Nucleus accumbens (tissue), 56 donors: ENCODE results near the gene MARK3.

Experiments
- DNase-seq, 56 donors: peaks; one replicate each; lab custom pipeline; 2025; lab: John Stamatoyannopoulos, UW

Gene MARK3

DNA sequence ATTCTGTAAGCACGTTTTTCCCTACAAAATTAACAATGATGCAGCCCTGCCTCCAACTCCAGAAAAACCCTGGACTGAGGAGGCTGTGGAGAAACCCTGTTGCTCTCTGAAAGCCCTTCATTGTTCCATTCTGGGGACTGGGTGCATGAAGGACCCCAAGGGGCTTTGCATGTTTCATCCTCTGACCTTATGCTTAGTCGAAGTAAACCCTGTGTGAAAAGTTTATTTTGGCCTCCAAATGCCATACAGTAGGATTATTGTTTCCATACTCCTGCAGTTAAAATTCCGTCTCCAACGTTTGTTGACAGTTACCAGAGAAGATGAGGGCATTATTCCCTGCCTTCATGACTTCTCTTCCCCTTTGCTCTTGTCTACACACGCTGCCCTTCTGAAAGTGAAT, 91.4 kb downstream of the MARK3 start:
- DNase-seq, result no peak

DNA sequence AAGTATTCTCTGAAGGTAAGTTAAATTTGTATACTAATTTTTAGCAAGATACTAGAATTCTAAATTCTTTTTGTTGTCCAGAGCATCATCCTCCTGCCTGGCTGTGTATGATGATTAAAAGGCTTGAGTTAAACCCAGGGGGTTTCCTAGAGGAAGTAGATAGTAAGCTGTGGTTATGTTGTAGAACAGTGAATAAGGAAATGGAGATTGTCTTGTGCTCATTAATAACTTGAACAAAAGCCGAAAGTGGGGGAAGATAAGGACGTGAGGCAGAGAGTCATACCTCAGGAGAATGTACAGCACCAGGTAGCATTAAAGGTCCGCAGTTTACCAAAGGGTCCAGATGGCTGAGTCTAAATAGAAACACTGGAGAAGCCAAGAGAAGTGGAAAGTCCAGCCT, 95.4 kb downstream of the MARK3 start:
- DNase-seq, result no peak

DNA sequence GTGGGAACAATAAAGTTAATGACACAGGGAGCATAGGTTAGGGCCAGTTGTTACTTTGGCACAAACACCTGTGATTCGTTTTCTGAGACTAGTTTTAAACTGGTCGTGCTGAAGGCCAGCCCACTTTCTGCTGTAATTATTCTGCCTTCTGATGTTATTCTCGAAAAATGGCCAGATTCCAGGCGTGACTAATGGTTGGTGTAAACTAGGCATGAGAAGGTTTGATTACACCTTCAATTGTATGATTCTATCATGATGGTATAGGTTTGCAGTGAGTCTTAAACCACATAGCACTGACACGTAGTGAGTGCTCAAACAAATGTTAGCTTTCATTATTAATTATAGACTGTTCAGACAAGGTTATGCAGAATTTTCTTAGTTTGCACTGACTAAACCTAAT, 98.4 kb downstream of the MARK3 start:
- DNase-seq, result no peak

DNA sequence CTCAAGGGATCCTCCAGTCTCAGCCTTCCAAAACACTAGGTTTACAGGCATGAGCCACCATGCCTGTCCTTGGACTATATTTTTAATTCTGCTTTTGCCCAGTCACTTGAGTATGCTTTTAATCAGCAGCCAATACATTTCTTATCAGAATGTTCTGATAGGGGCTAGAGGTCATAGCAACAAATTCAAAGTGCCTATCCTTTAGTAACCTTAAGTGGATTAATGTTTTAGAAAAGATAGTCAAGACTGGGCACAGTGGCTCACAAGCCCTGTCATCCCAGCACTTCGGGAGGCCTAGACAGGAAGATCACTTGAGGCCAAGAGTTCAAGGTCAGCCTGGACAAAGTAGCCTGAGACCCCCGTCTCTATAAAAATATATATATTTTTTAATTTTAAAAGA, 100.3 kb downstream of the MARK3 start:
- no peak for DNase-seq

DNA sequence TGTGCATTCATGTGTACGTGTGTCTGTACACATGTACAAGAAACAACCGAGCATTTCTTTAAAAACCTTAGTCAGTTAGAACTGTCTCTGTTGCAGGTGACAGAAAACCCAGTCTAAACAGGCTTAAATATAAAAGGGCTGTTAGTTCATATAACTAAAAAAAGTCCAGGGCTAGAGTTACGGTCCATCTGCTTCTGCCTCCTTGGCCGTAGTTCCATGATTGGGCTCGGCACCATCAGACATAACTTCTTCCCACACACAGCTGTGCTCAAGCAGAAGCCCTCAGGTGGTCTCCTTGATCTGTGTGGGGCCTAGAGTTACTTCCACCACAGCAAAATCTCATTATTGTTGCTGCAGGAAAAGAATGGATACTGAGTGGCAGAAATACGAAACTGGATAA, 102.9 kb downstream of the MARK3 start:
- DNase-seq, result no peak

DNA sequence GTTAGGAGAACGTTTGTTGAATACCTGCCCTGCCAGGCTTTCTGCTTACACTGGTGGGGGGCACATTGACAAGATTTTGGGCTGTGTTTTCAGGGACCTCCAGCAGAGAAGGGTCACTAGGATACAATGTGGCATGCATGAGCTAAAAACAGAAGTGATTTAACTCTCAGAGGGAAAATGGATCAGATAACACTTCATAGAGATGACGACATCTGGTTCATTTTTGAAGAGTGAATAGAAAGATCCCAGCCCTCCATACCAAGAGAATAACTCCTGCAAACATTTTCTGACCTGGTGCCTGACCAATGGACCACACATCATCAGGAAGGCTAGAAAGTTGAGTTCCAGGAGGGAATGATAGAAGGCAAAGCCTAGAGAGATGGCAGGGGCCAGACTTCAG, 103.7 kb downstream of the MARK3 start:
- DNase-seq, result no peak

DNA sequence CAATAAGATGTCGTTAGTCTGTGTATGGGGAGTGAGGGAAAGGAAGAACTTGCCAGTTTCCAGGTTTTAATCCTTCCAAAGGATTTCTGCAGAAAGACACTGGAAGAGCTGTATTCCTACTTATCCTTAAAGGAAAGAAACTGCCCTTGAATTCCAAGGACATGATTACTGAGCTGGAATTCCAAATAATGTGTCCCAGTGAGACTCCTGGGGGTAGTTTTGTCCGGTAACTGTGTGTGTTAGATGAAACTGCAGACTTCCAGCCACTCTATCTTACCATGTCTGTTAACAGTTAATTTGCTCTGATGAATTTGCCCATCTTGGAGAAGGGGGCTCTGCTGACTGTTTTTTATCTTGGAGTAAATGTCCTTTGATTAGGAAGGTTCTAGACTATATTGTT, 104.4 kb downstream of the MARK3 start:
- DNase-seq, result no peak

DNA sequence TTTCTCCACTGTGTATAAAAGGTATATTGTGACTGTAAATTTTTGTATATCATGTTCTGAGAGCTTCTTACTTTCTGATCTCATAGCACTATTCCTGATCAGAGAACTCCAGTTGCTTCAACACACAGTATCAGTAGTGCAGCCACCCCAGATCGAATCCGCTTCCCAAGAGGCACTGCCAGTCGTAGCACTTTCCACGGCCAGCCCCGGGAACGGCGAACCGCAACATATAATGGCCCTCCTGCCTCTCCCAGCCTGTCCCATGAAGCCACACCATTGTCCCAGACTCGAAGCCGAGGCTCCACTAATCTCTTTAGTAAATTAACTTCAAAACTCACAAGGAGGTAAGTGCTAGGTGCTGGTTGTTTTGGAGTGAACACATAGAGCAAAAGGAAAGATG, 106.5 kb downstream of the MARK3 start:
- DNase-seq, result no peak

DNA sequence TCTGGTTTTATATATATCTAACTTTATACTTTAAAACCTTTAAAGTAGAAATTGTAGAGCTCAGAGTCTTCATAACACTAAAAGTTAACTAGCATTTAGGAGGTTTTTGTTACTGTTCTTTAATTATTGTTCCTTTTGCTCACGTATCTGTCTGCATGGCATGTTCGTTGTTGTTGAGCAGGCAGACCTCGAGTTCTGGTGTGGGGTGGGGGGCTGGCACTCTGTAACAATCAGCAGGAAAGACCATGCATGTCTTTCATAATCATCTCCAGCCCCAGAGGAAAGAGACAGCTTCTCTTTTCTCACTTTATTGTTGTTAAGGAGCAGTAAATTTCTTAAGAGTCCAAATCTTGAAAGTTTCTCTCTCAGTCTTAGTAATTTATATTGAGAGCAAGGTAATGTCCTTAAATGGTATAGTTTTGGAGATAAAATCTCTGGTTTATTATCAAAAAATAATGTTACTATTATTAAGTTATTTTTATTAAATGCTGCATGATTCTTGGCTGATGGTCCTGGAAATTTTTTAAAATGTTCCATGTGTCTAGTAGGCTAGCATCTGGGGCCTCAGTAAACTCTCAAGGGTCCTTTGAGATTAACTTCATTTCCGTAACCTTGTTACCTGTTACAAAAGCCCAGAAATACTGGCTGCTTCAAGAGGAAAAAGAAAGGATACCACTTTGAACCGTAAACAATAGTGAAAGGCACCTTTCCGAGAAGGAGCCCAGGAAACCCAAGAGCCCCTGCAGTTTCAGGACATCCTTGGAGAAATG, 107.1 kb downstream of the MARK3 start:
- no peak for DNase-seq

DNA sequence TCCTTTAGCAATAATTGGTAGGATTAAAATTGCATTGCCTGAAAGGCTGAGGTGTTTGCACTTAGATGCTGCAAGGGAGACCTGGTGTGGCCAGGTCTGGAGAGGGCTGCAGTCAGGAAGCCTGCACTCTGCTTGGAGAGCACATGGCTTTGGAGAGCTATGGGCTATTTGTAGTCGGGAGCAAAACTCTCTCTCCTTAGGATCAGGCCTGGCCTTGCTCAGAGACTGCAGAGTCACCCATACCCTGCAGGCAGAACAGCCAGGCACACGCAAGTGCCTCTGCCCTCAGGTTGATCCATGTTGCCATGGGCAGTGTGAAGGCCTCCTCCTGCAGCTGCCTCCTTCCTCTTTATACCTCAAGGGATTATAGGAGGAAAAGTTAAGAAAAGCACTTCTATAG, 110.6 kb downstream of the MARK3 start:
- no peak for DNase-seq

DNA sequence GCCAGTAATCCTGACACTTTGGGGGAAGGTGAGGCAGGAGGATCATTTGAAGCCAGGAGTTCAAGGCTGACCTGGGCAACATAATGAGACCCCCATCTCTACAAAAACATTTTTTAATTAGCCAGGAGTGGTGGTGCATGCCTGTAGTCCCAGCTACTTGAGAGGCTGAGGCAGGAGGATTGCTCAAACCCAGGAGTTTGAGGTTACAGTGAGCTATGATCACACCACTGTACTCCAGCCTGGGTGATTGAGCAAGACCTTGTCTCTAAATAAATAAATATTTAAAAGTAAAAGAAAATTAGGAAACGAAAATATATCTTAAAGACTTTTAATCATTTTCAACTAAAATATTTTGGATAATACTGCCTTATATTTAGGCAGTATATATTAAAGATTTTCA, 111.6 kb downstream of the MARK3 start:
- DNase-seq, result no peak

DNA sequence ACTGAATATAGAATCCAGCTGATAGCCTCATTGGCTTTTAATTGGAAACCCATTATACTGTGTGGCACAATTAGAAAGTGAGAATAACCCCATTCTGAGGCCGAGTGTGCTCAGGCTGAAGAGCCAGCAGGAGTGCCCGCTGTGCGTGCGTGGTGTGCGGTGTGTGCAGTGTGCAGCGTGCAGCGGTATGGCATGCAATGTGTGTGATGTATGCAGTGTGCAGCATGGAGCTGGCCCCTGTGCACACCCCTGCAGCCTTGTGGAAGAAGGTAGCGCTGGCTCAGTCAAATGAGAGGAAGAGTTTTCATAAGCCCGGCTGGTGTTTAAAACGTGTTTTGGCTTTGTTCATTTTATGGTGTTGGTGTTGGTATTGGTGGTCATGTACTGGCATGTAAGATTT, 114.5 kb downstream of the MARK3 start:
- no peak for DNase-seq

DNA sequence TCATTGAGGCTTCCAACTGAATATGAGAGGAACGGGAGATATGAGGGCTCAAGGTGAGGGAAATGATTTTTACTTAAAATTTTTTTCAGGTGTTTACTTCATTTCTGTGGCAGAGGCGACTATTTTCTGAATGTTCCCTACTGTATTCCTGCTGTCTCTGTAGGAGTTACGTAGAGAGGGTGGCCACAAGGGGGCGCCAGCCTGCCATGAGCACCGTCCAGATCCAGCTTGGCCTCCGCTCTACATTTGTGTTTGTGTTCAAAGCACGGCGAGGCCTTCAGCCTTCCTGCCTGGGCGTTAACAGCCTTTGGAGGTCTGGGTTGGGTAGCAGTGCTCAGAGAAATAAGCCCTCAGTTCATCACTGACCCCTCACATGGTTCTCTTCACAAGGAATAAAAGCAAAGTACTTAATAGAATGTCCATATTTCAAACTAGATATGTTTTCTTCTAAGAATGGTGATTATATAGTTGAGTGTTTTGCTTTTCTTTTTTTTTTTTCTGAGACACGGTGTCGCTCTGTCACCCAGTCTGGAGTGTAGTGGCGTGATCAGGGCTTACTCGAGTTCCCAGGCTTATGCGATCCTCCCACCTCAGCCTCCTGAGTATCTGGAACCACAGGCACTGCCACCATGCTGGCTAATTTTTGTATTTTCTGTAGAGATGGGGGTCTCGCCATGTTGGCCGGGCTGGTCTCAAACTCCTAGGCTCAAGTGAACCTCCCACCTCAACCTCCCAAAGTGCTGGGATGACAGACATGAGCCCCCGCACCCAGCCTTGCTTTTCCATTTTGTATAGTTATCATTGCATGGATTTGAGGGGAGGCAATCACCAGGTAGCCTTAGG, 115.2 kb downstream of the MARK3 start:
- DNase-seq, result peak in 54 of 56 donors; percentile 22 to 97 (median 82)

DNA sequence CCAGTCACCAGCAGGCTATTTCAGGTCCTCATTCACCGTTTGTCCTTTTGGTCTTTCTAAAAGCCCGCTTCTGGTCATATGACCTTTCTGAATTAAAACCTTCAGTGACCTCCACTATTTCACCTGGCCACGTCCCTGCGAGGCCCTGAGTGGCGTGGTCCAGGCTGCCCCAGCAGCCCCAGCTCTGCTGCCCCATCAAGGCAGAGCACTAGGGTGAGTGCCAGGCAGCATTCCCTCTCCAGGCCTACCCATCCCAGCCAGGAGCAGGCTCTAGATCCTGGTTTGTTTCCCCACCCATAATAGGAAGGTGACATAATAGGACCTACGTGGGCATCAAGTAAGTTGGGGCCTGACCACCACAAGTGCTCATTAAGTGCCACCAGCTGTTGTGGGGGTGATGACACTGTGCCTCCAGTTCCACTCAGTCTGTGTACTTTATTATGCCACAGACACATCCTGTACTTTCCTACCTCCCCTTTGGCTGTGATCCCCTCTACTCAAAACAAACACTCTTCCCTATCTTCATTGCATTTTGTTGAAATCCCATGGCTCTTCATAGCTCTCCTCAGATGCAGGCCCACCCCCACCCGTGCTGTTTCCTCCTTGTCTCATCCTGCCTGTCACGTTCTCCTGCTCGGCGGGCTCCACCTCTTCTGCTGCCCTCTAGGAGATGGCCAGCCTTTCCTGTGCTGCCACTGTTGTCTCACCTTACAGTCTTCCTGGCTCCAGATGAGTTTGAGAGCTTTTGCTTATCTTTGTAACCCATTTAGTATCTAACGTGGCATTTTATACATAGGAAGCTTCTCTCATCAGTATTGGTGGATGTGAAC, 116.0 kb downstream of the MARK3 start:
- no peak for DNase-seq

DNA sequence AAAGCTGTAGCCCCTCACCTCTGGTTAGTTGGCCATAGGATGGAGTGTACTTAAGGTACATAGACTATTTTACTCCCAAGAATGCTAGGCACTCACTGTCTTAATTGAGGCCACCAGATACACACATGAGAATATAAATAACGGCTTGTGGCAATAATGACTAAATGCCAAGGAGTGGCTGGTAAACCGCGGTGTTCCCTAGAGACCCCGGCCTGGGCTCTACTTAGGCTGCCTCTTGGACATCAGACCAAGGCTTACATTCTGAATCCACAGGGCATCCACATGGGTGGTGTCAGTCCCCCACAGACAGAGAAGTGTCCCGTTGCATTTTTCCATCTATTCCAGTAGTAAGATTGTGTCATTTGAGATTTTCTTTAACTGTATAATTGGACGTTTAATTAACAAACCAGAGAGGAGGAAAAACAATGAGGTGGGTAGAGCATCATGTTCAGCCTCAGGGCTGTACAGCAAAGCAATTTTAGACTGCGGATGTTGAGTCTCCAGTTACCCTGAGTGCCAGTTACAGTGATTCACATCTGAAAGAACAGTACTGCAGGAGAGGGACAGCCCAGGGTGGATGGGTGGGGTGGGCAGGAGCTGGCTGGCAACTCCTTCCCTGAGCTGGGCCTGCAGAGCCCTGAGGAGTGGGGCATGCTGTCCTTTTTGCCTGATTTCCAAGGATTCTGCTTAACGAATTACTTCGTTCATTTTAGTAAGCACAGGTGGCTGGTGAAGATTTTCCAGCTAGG, 116.9 kb downstream of the MARK3 start:
- DNase-seq, result no peak

DNA sequence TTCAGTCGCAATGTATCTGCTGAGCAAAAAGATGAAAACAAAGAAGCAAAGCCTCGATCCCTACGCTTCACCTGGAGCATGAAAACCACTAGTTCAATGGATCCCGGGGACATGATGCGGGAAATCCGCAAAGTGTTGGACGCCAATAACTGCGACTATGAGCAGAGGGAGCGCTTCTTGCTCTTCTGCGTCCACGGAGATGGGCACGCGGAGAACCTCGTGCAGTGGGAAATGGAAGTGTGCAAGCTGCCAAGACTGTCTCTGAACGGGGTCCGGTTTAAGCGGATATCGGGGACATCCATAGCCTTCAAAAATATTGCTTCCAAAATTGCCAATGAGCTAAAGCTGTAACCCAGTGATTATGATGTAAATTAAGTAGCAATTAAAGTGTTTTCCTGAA, 117.7 kb downstream of the MARK3 start:
- DNase-seq, result no peak

DNA sequence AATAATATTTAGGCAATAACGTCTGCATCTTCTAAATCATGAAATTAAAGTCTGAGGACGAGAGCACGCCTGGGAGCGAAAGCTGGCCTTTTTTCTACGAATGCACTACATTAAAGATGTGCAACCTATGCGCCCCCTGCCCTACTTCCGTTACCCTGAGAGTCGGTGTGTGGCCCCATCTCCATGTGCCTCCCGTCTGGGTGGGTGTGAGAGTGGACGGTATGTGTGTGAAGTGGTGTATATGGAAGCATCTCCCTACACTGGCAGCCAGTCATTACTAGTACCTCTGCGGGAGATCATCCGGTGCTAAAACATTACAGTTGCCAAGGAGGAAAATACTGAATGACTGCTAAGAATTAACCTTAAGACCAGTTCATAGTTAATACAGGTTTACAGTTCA, 118.1 kb downstream of the MARK3 start:
- no peak for DNase-seq

DNA sequence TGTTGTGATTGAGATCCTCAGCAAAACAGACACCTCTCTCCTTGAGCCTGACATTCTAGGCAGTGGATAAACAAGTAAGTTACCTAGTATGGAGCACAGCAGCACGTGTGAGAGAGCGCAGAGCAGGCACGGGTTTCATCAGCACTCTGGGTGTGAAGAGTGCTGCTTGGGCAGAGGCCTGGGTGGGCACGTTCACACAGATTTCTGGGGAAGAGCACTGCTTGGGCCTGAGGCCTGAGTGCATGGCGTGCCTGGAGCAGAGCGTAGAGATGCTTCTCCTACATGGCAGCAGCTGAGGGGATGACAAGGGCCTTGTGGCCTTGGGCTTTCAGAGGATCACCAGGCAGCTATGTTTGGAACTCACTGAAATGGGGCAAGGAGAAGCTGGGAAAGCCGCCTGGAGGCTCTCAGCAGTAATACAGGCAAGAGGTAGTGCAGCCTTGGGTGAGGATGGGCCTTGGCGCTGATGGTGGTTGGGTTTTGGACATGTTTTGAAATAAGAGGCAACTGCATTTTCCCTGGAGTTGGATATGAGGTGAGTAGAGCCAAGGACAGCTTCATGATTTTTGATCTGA, 119.9 kb downstream of the MARK3 start:
- DNase-seq, result no peak

DNA sequence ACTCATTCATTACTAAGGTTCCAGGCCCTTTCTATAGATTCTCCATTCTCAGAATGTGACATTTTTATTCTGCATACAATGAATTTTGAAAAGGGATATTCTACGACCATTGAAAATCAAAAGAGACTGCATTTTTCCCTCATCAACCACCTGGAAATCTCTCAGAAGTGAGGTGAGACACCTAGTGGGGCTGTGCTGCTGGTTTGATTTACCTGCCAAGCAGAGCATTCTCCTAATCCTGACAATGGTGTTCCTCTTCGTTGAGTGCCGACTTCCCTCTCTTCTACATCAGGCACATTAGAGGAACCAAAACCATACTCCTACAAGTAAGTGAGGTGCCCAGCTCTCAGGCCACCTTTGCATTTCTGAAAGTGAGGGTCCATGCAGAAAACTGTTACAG, 122.5 kb downstream of the MARK3 start:
- DNase-seq, result peak in 2 of 56 donors; percentile 24 to 38
